ENCODE data around the gene ATIC.
"Not testable (repeated sequence)": the region's sequence is repeated elsewhere in the genome, so short reads cannot be mapped to it uniquely, and the experiment has no call there.

The ATIC gene

DNA sequence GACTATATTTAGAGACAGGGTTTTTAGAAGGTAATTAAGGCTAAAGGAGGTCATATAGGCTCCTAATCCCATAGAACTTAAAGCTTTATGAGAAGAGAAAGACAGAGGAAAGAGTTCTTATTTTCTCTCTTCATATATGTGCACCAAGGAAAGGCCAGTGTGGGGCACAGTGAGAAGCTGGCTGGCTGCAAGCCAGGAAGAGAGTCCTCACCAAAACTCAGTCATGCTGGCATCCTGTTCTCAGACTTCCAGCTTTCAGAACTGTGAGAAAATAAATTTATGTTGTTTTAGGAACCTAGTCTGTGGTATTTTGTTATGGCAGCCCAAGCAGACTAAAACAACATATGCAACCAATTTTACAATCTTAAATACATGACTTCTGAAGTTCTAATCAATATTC lies 31.5 kb upstream of the ATIC start:
- H3K9ac ChIP-seq (ENCODE audit: low read length), result no peak overlapping the region
- no peak overlapping the region for H3K4me3 ChIP-seq (ENCODE audit: low read length)
- no peaks in the 10 kb centered on the region for H3K4me1 ChIP-seq (ENCODE audit: control insufficient read depth, low read depth, low read length)
- no peaks in the 10 kb centered on the region for H3K27me3 ChIP-seq (ENCODE audit: control insufficient read depth, insufficient read depth, low read length)
- H3K9me3 ChIP-seq (ENCODE audit: control insufficient read depth, low read depth, low read length), result no peaks in the 10 kb centered on the region
- H3K36me3 ChIP-seq (ENCODE audit: control insufficient read depth, low read depth, low read length), result no peaks in the 10 kb centered on the region
- H3K27ac ChIP-seq (ENCODE audit: low read length), result no peak overlapping the region

DNA sequence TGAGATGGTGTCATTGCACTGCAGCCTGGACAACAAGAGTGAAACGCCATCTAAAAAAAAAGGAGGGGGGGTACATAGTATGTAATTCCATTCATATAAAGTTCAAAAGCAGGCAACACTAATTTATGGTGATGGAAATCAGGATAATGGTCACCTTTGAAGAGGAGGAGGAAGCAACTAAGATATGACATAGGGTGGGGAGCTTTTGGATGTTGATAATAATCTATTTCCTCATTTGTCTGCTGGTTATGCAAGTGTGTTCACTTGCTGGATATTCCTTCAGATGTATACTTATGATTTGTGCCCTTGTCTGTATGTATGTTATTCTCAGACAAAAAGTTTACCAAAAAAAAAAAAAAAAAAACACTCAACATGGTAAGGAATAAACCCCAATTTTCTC lies 28.6 kb upstream of the ATIC start:
- Histone ChIP-seq H3K27me3 (ENCODE audit: control insufficient read depth, insufficient read depth, low read length) (no peaks in the 10 kb centered on the region), H3K4me1 (ENCODE audit: control insufficient read depth, low read depth, low read length) (no peaks in the 10 kb centered on the region), H3K4me3 (ENCODE audit: low read length) (no peak overlapping the region), H3K27ac (ENCODE audit: low read length) (no peak overlapping the region), H3K9ac (ENCODE audit: low read length) (no peak overlapping the region), H3K36me3 (ENCODE audit: control insufficient read depth, low read depth, low read length) (no peaks in the 10 kb centered on the region), H3K9me3 (ENCODE audit: control insufficient read depth, low read depth, low read length) (no peaks in the 10 kb centered on the region)

DNA sequence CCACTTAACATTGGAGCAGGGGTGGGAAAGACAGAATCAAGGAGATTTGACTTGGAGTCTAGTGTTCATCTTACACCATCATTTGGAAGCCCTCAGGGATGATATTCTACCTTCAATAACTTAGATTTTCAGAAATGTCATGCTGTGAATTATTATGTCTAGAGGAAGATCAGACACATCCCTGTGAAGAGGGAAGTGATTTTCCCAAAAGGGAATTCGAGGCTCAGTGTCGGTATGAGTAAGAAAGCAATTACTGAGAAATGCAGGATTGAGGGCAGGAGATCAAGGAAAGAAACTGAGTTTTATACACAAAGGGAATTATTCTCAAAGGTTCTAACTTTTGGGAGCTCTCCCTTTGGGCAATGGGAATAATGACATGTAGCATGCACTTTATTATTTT lies 25.6 kb upstream of the ATIC start:
- Histone ChIP-seq H3K27me3 (ENCODE audit: control insufficient read depth, insufficient read depth, low read length) (no peaks in the 10 kb centered on the region), H3K27ac (ENCODE audit: low read length) (no peak overlapping the region), H3K9me3 (ENCODE audit: control insufficient read depth, low read depth, low read length) (no peaks in the 10 kb centered on the region), H3K4me3 (ENCODE audit: low read length) (no peak overlapping the region), H3K36me3 (ENCODE audit: control insufficient read depth, low read depth, low read length) (no peaks in the 10 kb centered on the region), H3K9ac (ENCODE audit: low read length) (no peak overlapping the region), H3K4me1 (ENCODE audit: control insufficient read depth, low read depth, low read length) (no peaks in the 10 kb centered on the region)

DNA sequence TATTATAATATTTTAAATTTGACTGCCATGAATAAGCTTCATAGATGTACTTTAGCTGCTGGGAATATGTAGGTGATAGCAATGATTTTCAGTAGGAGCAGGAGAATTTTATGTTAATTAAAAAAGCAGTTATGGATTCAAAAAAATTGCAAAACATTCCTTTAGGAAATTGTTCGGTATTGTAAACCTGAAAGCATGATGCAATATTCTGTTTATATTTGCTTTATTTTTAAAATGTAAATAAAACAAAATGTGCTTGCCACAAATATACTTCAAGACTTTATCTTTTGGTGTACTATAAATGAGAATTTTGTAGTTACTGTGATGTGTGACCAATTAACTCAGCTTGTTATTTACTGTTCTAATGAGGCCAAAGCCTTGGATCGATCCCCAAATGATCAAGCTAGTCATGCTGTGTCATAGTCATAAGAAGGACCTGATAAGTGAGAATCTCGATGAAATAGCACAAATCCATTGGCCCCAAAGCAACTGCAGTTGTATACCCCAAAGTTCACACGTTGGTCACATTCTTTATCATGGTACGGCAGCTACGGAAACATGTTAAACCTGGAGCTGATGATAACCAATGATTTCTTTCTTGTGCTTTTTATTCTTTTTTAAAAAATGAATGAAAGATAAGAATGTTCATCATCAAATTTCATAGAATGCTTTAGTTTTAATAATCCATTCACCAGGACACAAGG lies 23.6 kb upstream of the ATIC start:
- no peaks in the 10 kb centered on the region for H3K36me3 ChIP-seq (ENCODE audit: control insufficient read depth, low read depth, low read length)
- H3K4me1 ChIP-seq (ENCODE audit: control insufficient read depth, low read depth, low read length), result no peaks in the 10 kb centered on the region
- no peak overlapping the region for H3K9ac ChIP-seq (ENCODE audit: low read length)
- H3K9me3 ChIP-seq (ENCODE audit: control insufficient read depth, low read depth, low read length), result no peaks in the 10 kb centered on the region
- H3K27ac ChIP-seq (ENCODE audit: low read length), result no peak overlapping the region
- H3K4me3 ChIP-seq (ENCODE audit: low read length), result no peak overlapping the region
- H3K27me3 ChIP-seq (ENCODE audit: control insufficient read depth, insufficient read depth, low read length), result no peaks in the 10 kb centered on the region

DNA sequence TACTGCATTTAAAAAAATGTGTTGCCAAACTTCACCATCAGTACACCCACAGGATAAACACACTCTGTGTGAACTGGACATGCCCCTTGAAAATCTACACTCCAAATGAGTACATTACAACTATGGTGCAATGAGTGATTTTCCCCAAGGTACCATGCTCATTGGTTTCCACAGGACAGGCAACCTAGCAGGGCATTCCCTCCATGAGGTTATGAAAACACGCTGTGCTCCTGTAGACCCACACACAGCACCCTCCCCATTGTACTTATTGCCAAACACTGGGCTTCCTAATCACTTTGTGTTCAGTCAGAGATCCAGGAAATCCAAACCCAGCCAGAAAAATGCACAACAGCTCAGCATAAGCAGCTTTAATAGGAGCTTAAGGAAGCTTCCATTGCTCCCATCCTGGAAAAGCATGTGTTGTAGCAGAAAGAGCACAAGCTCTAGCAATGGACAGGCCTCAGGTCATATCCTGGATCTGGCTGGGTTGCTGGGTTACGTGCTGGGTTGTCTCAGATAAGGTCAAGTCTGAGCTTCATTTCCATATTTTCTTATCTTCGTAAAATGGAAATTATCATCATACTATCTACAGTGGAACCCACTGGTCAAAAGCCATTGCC lies 20.8 kb upstream of the ATIC start:
- H3K27ac ChIP-seq (ENCODE audit: low read length), result no peak overlapping the region
- no peak overlapping the region for H3K4me3 ChIP-seq (ENCODE audit: low read length)
- H3K27me3 ChIP-seq (ENCODE audit: control insufficient read depth, insufficient read depth, low read length), result no peaks in the 10 kb centered on the region
- no peaks in the 10 kb centered on the region for H3K9me3 ChIP-seq (ENCODE audit: control insufficient read depth, low read depth, low read length)
- no peaks in the 10 kb centered on the region for H3K4me1 ChIP-seq (ENCODE audit: control insufficient read depth, low read depth, low read length)
- H3K36me3 ChIP-seq (ENCODE audit: control insufficient read depth, low read depth, low read length), result no peaks in the 10 kb centered on the region
- H3K9ac ChIP-seq (ENCODE audit: low read length), result no peak overlapping the region

DNA sequence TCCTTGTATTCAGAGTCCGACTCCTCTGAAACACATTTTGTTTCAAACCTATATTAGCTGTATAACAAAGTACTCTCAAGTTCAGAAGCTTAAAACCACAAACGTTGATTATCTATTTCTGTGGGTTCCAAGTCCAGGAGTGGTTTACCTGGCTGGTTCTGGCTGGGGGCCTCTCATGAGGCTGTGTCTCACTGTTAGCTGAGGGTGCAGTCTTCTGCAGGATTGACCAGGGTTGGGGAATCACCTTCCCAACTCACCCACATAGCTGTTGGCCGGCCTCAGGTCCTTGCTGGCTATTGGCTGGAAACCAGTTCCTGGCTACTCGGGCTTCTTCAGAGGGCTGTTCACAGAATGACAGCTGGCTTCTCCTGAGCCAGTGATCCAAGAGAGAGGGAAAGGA lies 18.0 kb upstream of the ATIC start:
- no peaks in the 10 kb centered on the region for H3K27me3 ChIP-seq (ENCODE audit: control insufficient read depth, insufficient read depth, low read length)
- H3K36me3 ChIP-seq (ENCODE audit: control insufficient read depth, low read depth, low read length), result no peaks in the 10 kb centered on the region
- no peaks in the 10 kb centered on the region for H3K4me1 ChIP-seq (ENCODE audit: control insufficient read depth, low read depth, low read length)
- H3K9ac ChIP-seq (ENCODE audit: low read length), result no peak overlapping the region
- H3K27ac ChIP-seq (ENCODE audit: low read length), result no peak overlapping the region
- no peaks in the 10 kb centered on the region for H3K9me3 ChIP-seq (ENCODE audit: control insufficient read depth, low read depth, low read length)
- H3K4me3 ChIP-seq (ENCODE audit: low read length), result no peak overlapping the region

DNA sequence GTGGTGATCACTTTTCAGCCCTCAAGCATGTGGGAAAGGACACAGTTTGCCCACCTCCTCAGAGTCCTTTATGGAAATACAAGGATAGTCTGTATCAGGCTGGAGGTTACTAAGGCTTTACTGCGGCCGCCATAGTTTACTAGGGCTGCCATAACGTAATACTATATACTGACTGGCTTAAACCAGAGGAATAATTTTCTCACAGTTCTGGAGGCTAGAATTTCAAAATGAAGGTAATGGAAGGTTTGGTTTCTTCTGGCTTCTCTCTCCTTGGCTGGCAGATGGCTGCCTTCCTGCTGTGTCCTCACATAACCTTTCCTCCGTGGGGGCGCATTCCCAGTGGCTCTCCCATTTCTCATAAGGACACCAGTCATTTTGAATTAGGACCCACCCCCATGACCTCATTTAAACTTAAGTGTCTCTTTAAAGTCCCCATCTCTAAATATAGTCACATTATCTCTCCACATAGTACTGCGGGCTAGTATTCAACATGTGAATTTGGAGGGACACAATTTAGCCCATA lies 12.5 kb upstream of the ATIC start:
- H3K9me3 ChIP-seq (ENCODE audit: control insufficient read depth, low read depth, low read length), result no peaks in the 10 kb centered on the region
- H3K4me1 ChIP-seq (ENCODE audit: control insufficient read depth, low read depth, low read length), result no peaks in the 10 kb centered on the region
- no peak overlapping the region for H3K9ac ChIP-seq (ENCODE audit: low read length)
- H3K4me3 ChIP-seq (ENCODE audit: low read length), result no peak overlapping the region
- no peaks in the 10 kb centered on the region for H3K27me3 ChIP-seq (ENCODE audit: control insufficient read depth, insufficient read depth, low read length)
- H3K27ac ChIP-seq (ENCODE audit: low read length), result no peak overlapping the region
- H3K36me3 ChIP-seq (ENCODE audit: control insufficient read depth, low read depth, low read length), result no peaks in the 10 kb centered on the region

DNA sequence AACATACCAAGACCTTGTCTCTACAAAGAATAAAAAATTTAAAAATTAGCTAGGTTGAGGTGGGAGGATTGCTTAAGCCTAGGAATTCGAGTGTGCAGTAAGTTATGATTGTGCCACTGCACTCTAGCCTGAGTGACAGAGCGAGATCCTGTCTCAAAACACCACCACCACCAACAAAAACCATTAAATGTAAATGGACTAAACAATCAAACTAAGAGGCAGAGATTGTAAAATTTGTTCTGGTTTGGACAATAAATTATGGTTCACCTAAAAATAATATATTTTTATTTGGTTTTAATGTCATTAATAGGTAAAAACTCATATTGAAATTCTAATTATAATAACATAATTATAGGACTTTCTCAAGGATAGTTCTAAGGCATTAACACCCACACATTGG lies 9.9 kb upstream of the ATIC start:
- Histone ChIP-seq H3K9me3 (ENCODE audit: control insufficient read depth, low read depth, low read length) (no peaks in the 10 kb centered on the region), H3K4me3 (ENCODE audit: low read length) (no peak overlapping the region), H3K27ac (ENCODE audit: low read length) (no peak overlapping the region), H3K27me3 (ENCODE audit: control insufficient read depth, insufficient read depth, low read length) (no peaks in the 10 kb centered on the region), H3K4me1 (ENCODE audit: control insufficient read depth, low read depth, low read length) (no peaks in the 10 kb centered on the region), H3K9ac (ENCODE audit: low read length) (no peak overlapping the region), H3K36me3 (ENCODE audit: control insufficient read depth, low read depth, low read length) (no peaks in the 10 kb centered on the region)

DNA sequence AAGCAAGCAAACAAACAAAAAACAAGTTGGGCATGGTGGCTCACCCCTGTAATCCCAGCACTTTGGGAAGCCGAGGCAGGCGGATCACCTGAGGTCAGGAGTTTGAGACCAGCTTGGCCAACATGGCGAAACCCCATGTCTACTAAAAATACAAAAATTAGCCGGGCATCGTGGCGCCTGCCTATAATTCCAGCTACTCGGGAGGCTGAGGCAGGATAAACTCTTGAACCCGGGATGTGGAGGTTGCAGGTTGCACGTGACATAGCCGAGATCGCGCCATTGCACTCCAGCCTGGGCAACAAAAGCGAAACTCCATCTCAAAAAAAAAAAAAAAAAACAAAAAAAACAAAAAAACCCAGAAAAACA lies 617 bp upstream of the ATIC start:
- peak overlapping the region; percentile 95 for H3K4me3 ChIP-seq (ENCODE audit: low read length)

DNA sequence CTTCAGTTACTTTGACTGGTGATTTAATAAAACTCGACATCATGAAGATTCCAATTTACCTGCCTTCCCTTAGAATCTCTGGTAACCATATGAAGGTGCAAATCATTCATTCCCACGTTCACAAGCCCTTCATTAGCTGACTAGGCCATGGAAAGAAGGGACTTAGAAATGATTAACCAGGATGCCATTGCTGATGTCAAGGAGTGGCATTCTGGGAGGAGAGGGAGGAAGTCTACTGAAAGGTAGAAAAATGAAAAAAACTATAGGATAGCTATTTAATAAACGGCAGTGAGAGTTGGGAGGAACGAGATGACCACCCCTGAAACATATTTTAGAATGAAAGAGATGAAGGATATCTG lies 1.4 kb downstream of the ATIC start:
- Histone ChIP-seq H3K27ac (ENCODE audit: low read length) (no peak overlapping the region), H3K9me3 (ENCODE audit: control insufficient read depth, low read depth, low read length) (no peaks in the 10 kb centered on the region), H3K9ac (ENCODE audit: low read length) (no peak overlapping the region), H3K4me1 (ENCODE audit: control insufficient read depth, low read depth, low read length) (peaks cover 13% of the 10 kb centered on the region), H3K27me3 (ENCODE audit: control insufficient read depth, insufficient read depth, low read length) (no peaks in the 10 kb centered on the region), H3K36me3 (ENCODE audit: control insufficient read depth, low read depth, low read length) (peaks cover 38% of the 10 kb centered on the region), H3K4me3 (ENCODE audit: low read length) (peak overlapping the region; percentile 95)

More for the DNA sequence above, 617 bp upstream of the ATIC start:
- H3K27me3 ChIP-seq (ENCODE audit: control insufficient read depth, insufficient read depth, low read length); H3K27ac ChIP-seq (ENCODE audit: low read length); H3K9me3 ChIP-seq (ENCODE audit: control insufficient read depth, low read depth, low read length): not testable (repeated sequence)
- Histone ChIP-seq H3K36me3 (ENCODE audit: control insufficient read depth, low read depth, low read length) (peaks cover 22% of the 10 kb centered on the region), H3K9ac (ENCODE audit: low read length) (peak overlapping the region; percentile 96), H3K4me1 (ENCODE audit: control insufficient read depth, low read depth, low read length) (peaks cover 13% of the 10 kb centered on the region)

DNA sequence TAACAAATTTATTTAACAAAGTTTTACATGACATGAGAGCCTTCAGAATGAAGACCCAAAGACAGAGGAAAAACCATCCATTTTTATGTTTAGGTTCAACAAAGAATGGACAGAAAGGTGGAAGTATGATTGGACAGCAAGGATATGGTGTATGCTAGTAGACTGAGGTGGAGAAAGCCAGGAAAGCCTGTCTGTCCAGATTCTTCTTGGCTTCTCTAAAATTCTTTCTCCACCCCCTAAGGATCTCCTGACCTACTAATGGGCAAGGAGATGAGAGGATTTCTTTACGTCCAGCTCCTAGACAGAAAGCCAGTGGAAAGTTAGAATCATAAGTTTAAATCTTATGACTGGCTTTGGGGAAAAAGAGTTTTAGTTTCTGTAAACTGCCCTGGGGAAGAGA lies 3.0 kb downstream of the ATIC start:
- Histone ChIP-seq H3K36me3 (ENCODE audit: control insufficient read depth, low read depth, low read length) (peaks cover 55% of the 10 kb centered on the region), H3K27ac (ENCODE audit: low read length) (no peak overlapping the region), H3K9ac (ENCODE audit: low read length) (no peak overlapping the region)

DNA sequence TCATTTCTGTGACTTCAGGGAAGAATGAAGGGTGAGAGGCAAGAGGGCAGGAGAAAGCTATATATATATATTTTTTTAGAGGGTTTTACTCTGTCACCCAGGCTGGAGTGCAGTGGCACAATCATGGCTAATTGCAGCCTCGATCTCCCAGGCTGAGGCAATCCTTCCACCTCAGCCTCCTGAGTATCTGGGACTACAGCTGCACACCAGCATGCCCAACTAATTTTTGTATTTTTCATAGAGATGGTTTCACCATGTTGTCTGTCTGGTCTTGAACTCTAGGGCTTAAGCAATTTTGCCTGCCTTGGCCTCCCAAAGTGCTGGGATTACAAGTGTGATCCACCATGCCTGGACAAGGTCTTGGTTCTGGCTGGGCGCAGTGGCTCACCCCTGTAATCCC lies 3.4 kb downstream of the ATIC start:
- Histone ChIP-seq H3K27me3 (ENCODE audit: control insufficient read depth, insufficient read depth, low read length) (no peaks in the 10 kb centered on the region), H3K4me1 (ENCODE audit: control insufficient read depth, low read depth, low read length) (peaks cover 13% of the 10 kb centered on the region), H3K4me3 (ENCODE audit: low read length) (no peak overlapping the region), H3K9ac (ENCODE audit: low read length) (no peak overlapping the region), H3K9me3 (ENCODE audit: control insufficient read depth, low read depth, low read length) (no peaks in the 10 kb centered on the region), H3K36me3 (ENCODE audit: control insufficient read depth, low read depth, low read length) (peaks cover 59% of the 10 kb centered on the region), H3K27ac (ENCODE audit: low read length) (no peak overlapping the region)

More for the DNA sequence above, 3.0 kb downstream of the ATIC start:
- Histone ChIP-seq H3K9me3 (ENCODE audit: control insufficient read depth, low read depth, low read length) (no peaks in the 10 kb centered on the region), H3K4me3 (ENCODE audit: low read length) (no peak overlapping the region), H3K27me3 (ENCODE audit: control insufficient read depth, insufficient read depth, low read length) (no peaks in the 10 kb centered on the region), H3K4me1 (ENCODE audit: control insufficient read depth, low read depth, low read length) (peaks cover 13% of the 10 kb centered on the region)

All from iPS-18a (cell line).